HG02571 (cell line): Measurements from ENCODE around the gene MRTFA.
"Not testable (repeated sequence)": the region's sequence is repeated elsewhere in the genome, so short reads cannot be mapped to it uniquely, and the experiment has no call there.

ENCODE experiments used
- ATAC-seq: cut with Tn5 transposase; IDR thresholded peaks from one replicate; pipeline ENCODE4 v1.9.1; 2021; ENCODE audit warnings: mild to moderate bottlenecking, moderate library complexity; ENCODE audit not compliant: unreplicated experiment

Gene MRTFA

GRCh38 chr22:40403141-40403540 is 233.4 kb downstream of the MRTFA start:
- ATAC-seq, result no peak

- ATAC-seq, result no peak
Measured at GRCh38 chr22:40401981-40402406, 234.5 kb downstream of the MRTFA start.

- ATAC-seq, result no peak
Measured at GRCh38 chr22:40401532-40401931, 235.0 kb downstream of the MRTFA start.

GRCh38 chr22:40400159-40400558 is 236.4 kb downstream of the MRTFA start:
- ATAC-seq, result no peak

GRCh38 chr22:40399621-40400020 is 236.9 kb downstream of the MRTFA start:
- no peak for ATAC-seq

- no peak for ATAC-seq
Measured at GRCh38 chr22:40397396-40397795, 239.1 kb downstream of the MRTFA start.

- no peak for ATAC-seq
Measured at GRCh38 chr22:40396882-40397281, 239.6 kb downstream of the MRTFA start.

- no peak for ATAC-seq
Measured at GRCh38 chr22:40395607-40396006, 240.9 kb downstream of the MRTFA start.

GRCh38 chr22:40394607-40395006 is 241.9 kb downstream of the MRTFA start:
- no peak for ATAC-seq

- ATAC-seq, result no peak
Measured at GRCh38 chr22:40392618-40393017, 243.9 kb downstream of the MRTFA start.

GRCh38 chr22:40391417-40391816 is 245.1 kb downstream of the MRTFA start:
- ATAC-seq, result no peak

- ATAC-seq, result no peak
Measured at GRCh38 chr22:40388231-40388630, 248.3 kb downstream of the MRTFA start.

- no peak for ATAC-seq
Measured at GRCh38 chr22:40387746-40388145, 248.8 kb downstream of the MRTFA start.

- no peak for ATAC-seq
Measured at GRCh38 chr22:40385036-40385782, 251.3 kb downstream of the MRTFA start.

- no peak for ATAC-seq
Measured at GRCh38 chr22:40383905-40384304, 252.6 kb downstream of the MRTFA start.

GRCh38 chr22:40381461-40381860 is 255.1 kb downstream of the MRTFA start:
- ATAC-seq, result no peak

- not testable (repeated sequence) for ATAC-seq
Measured at GRCh38 chr22:40378448-40378847, 258.1 kb downstream of the MRTFA start.

GRCh38 chr22:40377931-40378330 is 258.6 kb downstream of the MRTFA start:
- no peak for ATAC-seq

GRCh38 chr22:40376149-40376548 is 260.4 kb downstream of the MRTFA start:
- ATAC-seq, result no peak

- no peak for ATAC-seq
Measured at GRCh38 chr22:40374567-40374966, 262.0 kb downstream of the MRTFA start.

GRCh38 chr22:40368836-40369235 is 267.7 kb downstream of the MRTFA start:
- ATAC-seq, result no peak

- no peak for ATAC-seq
Measured at GRCh38 chr22:40368016-40368415, 268.5 kb downstream of the MRTFA start.

- ATAC-seq, result no peak
Measured at GRCh38 chr22:40367342-40367741, 269.2 kb downstream of the MRTFA start.
